Ishikawa (cell line): ENCODE measurements around the gene EYA2.

ENCODE experiments used
- CEBPB ChIP-seq: IDR thresholded peaks from 2 replicates; pipeline ENCODE4 v1.6.1; 2012
- CREB1 ChIP-seq: IDR thresholded peaks from 2 replicates; pipeline ENCODE4 v1.6.1; 2012; ENCODE audit warnings: low read depth
- EGR1 ChIP-seq: IDR thresholded peaks from 2 replicates; pipeline ENCODE4 v1.6.1; 2012
- EP300 ChIP-seq: IDR thresholded peaks from 2 replicates; pipeline ENCODE4 v1.6.1; 2012; ENCODE audit warnings: borderline replicate concordance
- FOXM1 ChIP-seq: IDR thresholded peaks from 2 replicates; pipeline ENCODE4 v1.6.1; 2012; ENCODE audit warnings: low read depth, borderline replicate concordance
- MAX ChIP-seq: IDR thresholded peaks from 2 replicates; pipeline ENCODE4 v1.6.1; 2012
- NFIC ChIP-seq: IDR thresholded peaks from 2 replicates; pipeline ENCODE4 v1.6.1; 2012
- RAD21 ChIP-seq: IDR thresholded peaks from 2 replicates; pipeline ENCODE4 v1.6.1; 2012; ENCODE audit warnings: low read depth
- REST ChIP-seq: IDR thresholded peaks from 2 replicates; pipeline ENCODE4 v1.6.1; 2012; ENCODE audit warnings: low read depth, mild to moderate bottlenecking
- TAF1 ChIP-seq: IDR thresholded peaks from 2 replicates; pipeline ENCODE4 v1.6.1; 2012; ENCODE audit warnings: low read depth, mild to moderate bottlenecking
- TCF12 ChIP-seq: IDR thresholded peaks from 2 replicates; pipeline ENCODE4 v1.6.1; 2012; ENCODE audit warnings: low read depth
- TEAD4 ChIP-seq: IDR thresholded peaks from 2 replicates; pipeline ENCODE4 v1.6.1; 2012
- USF1 ChIP-seq: IDR thresholded peaks from 2 replicates; pipeline ENCODE4 v1.6.1; 2012
- YY1 ChIP-seq: IDR thresholded peaks from 2 replicates; pipeline ENCODE4 v1.6.1; 2012; ENCODE audit warnings: low read depth
- ZBTB7A ChIP-seq: IDR thresholded peaks from 2 replicates; pipeline ENCODE4 v1.6.1; 2012; ENCODE audit warnings: low read depth

The EYA2 gene

GRCh38 chr20:47049771-47050170, 155.1 kb downstream of the EYA2 start:
- TF ChIP-seq ZBTB7A (no peak), RAD21 (no peak), CREB1 (no peak), MAX (no peak), FOXM1 (no peak), USF1 (no peak), EP300 (no peak), EGR1 (no peak), NFIC (no peak), TEAD4 (no peak), TAF1 (no peak), REST (no peak), TCF12 (no peak)

- TF ChIP-seq YY1: no peak
- no peak for TF ChIP-seq TAF1
- no peak for TF ChIP-seq TCF12
- TF ChIP-seq USF1: no peak
- TF ChIP-seq TEAD4: no peak
- TF ChIP-seq RAD21: no peak
- no peak for TF ChIP-seq EGR1
- no peak for TF ChIP-seq REST
- no peak for TF ChIP-seq CEBPB
- no peak for TF ChIP-seq CREB1
- no peak for TF ChIP-seq FOXM1
These were observed 156.4 kb downstream of the EYA2 start for GRCh38 chr20:47050996-47051395.

- TF ChIP-seq USF1: no peak
- TF ChIP-seq NFIC: no peak
- TF ChIP-seq MAX: no peak
- TF ChIP-seq CEBPB: no peak
- TF ChIP-seq FOXM1: no peak
- no peak for TF ChIP-seq EP300
- no peak for TF ChIP-seq EGR1
- no peak for TF ChIP-seq REST
These were observed 157.4 kb downstream of the EYA2 start for GRCh38 chr20:47051936-47052526.

GRCh38 chr20:47054506-47054905, 159.9 kb downstream of the EYA2 start:
- no peak for TF ChIP-seq TEAD4
- TF ChIP-seq EP300: no peak

- TF ChIP-seq USF1 (peak; percentile 73), RAD21 (no peak)
These were observed 160.3 kb downstream of the EYA2 start for GRCh38 chr20:47054945-47055344.
